SK-N-SH treated with all-trans-retinoic acid at 6 μM for 48 hours (cell line): Measurements from ENCODE around the gene KCTD17.

Experiments used
- ARNTL ChIP-seq: fragments of 450-650 bp; formaldehyde crosslinking; IDR thresholded peaks from 2 replicates; pipeline ENCODE4 v1.5.0; 2020; ENCODE audit warnings: low read depth, mild to moderate bottlenecking, moderate library complexity, borderline replicate concordance
- PATZ1 ChIP-seq: fragments of 250-450 bp; sonication (Bioruptor Pico); IDR thresholded peaks from 2 replicates; pipeline ENCODE4 v1.8.0; 2020; ENCODE audit warnings: mild to moderate bottlenecking, moderate library complexity, borderline replicate concordance
- PPARA ChIP-seq: fragments of 250-450 bp; sonication (Bioruptor Pico); IDR thresholded peaks from 2 replicates; pipeline ENCODE4 v1.5.0; 2020; ENCODE audit warnings: mild to moderate bottlenecking, borderline replicate concordance
- RARB ChIP-seq: fragments of 250-450 bp; sonication (Bioruptor Pico); IDR thresholded peaks from 2 replicates; pipeline ENCODE4 v1.8.0; 2021; ENCODE audit warnings: mild to moderate bottlenecking, moderate library complexity
- TCF4 ChIP-seq: fragments of 250-450 bp; sonication (Bioruptor Pico); IDR thresholded peaks from 2 replicates; pipeline ENCODE4 v1.8.0; 2021; ENCODE audit warnings: mild to moderate bottlenecking, moderate library complexity, borderline replicate concordance
- TSHZ2 ChIP-seq: fragments of 250-450 bp; sonication (Bioruptor Pico); IDR thresholded peaks from 2 replicates; pipeline ENCODE4 v1.5.0; 2020; ENCODE audit warnings: mild to moderate bottlenecking, moderate library complexity
- ZFP3 ChIP-seq: fragments of 250-450 bp; sonication (Bioruptor Pico); IDR thresholded peaks from 2 replicates; pipeline ENCODE4 v1.5.0; 2020; ENCODE audit warnings: mild to moderate bottlenecking, moderate library complexity
- ZNF8 ChIP-seq: fragments of 450-650 bp; formaldehyde crosslinking; IDR thresholded peaks from 2 replicates; pipeline ENCODE4 v1.5.0; 2020; ENCODE audit warnings: mild to moderate bottlenecking, moderate library complexity

GRCh38 chr22:37088750-37089408, 37.3 kb downstream of the KCTD17 start:
- no peak for TF ChIP-seq PATZ1
- no peak for TF ChIP-seq PPARA (CRISPR knock-in tag)
- TF ChIP-seq ZFP3 (CRISPR knock-in tag), result no peak
- no peak for TF ChIP-seq TCF4 (CRISPR knock-in tag)
- no peak for TF ChIP-seq TSHZ2 (CRISPR knock-in tag)
- TF ChIP-seq ARNTL (CRISPR knock-in tag), result no peak
- no peak for TF ChIP-seq ZNF8
- TF ChIP-seq RARB (CRISPR knock-in tag), result no peak
